Stimulated activated CD8-positive, alpha-beta memory T cell treated with anti-CD3 and anti-CD28 coated beads, Interleukin-7, amount 100 ng/mL, for 48 hours (primary cell): ENCODE data around the gene PTPN9.
"Not testable (repeated sequence)": the region's sequence is repeated elsewhere in the genome, so short reads cannot be mapped to it uniquely, and the experiment has no call there.

Experiments used
- DNase-seq, 2 donors: peaks; one replicate each; pipeline ENCODE4 v3.0.0-alpha.2; 2020; ENCODE audit warnings: low read depth in 1 of 2; ENCODE audit errors: extremely low read depth in 1 of 2

Gene PTPN9

GRCh38 chr15:75532413-75533250 lies 46.5 kb downstream of the PTPN9 start:
- DNase-seq, result no peak

- DNase-seq, result no peak
These were observed 48.1 kb downstream of the PTPN9 start for GRCh38 chr15:75531041-75531450.

- no peak for DNase-seq
These were observed 48.9 kb downstream of the PTPN9 start for GRCh38 chr15:75530169-75530568.

GRCh38 chr15:75525756-75526155 lies 53.4 kb downstream of the PTPN9 start:
- DNase-seq, result not testable (repeated sequence)

- DNase-seq, result no peak
These were observed 56.1 kb downstream of the PTPN9 start for GRCh38 chr15:75523011-75523410.

- no peak for DNase-seq
These were observed 61.9 kb downstream of the PTPN9 start for GRCh38 chr15:75517233-75517632.

GRCh38 chr15:75508840-75509532 lies 70.1 kb downstream of the PTPN9 start:
- DNase-seq, result no peak

GRCh38 chr15:75502360-75502759 lies 76.8 kb downstream of the PTPN9 start:
- no peak for DNase-seq

- no peak for DNase-seq
These were observed 85.4 kb downstream of the PTPN9 start for GRCh38 chr15:75493732-75494131.

- no peak for DNase-seq
These were observed 95.2 kb downstream of the PTPN9 start for GRCh38 chr15:75483961-75484360.

- DNase-seq, result not testable (repeated sequence)
These were observed 95.6 kb downstream of the PTPN9 start for GRCh38 chr15:75483556-75483955.

- no peak for DNase-seq
These were observed 96.0 kb downstream of the PTPN9 start for GRCh38 chr15:75483106-75483505.

GRCh38 chr15:75480463-75480862 lies 98.7 kb downstream of the PTPN9 start:
- not testable (repeated sequence) for DNase-seq

- DNase-seq, result no peak
These were observed 99.4 kb downstream of the PTPN9 start for GRCh38 chr15:75479670-75480069.

GRCh38 chr15:75477094-75477493 lies 102.0 kb downstream of the PTPN9 start:
- DNase-seq, result not testable (repeated sequence)

- no peak for DNase-seq
These were observed 110.1 kb downstream of the PTPN9 start for GRCh38 chr15:75468913-75469598.

- no peak for DNase-seq
These were observed 118.5 kb downstream of the PTPN9 start for GRCh38 chr15:75460646-75461045.

- no peak for DNase-seq
These were observed 119.5 kb downstream of the PTPN9 start for GRCh38 chr15:75459581-75459980.

- no peak for DNase-seq
These were observed 122.4 kb downstream of the PTPN9 start for GRCh38 chr15:75456710-75457109.

- peak; percentile 23 to 42 for DNase-seq
These were observed 123.1 kb downstream of the PTPN9 start for GRCh38 chr15:75455982-75456531.

- DNase-seq, result peak; percentile 72 to 83
These were observed 123.6 kb downstream of the PTPN9 start for GRCh38 chr15:75455424-75455981.
